ENCODE measurements around the gene PPT2.
"Not testable (repeated sequence)": the region's sequence is repeated elsewhere in the genome, so short reads cannot be mapped to it uniquely, and the experiment has no call there.

DNA sequence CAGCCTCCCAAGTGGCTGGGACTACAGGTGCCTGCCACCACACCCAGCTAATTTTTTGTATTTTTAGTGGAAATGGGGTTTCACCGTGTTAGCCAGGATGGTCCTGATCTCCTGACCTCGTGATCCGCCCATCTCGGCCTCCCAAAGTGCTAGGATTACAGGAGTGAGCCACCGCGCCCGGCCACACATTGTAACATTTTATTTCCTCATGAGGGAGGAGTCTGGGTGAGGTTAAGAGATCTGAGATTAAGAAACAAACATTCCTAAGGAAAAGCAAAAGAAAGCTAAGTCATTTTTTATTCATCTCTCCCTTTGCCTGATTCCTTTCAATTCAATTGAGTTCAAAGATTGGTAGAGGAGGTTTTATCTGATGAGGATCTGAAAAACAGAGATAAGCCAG is 9.7 kb upstream of the PPT2 start:
- TF ChIP-seq, protein P1, sequence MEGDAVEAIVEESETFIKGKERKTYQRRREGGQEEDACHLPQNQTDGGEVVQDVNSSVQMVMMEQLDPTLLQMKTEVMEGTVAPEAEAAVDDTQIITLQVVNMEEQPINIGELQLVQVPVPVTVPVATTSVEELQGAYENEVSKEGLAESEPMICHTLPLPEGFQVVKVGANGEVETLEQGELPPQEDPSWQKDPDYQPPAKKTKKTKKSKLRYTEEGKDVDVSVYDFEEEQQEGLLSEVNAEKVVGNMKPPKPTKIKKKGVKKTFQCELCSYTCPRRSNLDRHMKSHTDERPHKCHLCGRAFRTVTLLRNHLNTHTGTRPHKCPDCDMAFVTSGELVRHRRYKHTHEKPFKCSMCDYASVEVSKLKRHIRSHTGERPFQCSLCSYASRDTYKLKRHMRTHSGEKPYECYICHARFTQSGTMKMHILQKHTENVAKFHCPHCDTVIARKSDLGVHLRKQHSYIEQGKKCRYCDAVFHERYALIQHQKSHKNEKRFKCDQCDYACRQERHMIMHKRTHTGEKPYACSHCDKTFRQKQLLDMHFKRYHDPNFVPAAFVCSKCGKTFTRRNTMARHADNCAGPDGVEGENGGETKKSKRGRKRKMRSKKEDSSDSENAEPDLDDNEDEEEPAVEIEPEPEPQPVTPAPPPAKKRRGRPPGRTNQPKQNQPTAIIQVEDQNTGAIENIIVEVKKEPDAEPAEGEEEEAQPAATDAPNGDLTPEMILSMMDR (IDR thresholded peaks at IDR 0.05): not testable (repeated sequence)
- not testable (repeated sequence) for TF ChIP-seq TP53 (CRISPR knock-in tag; IDR thresholded peaks at IDR 0.05); ZNF121 (CRISPR knock-in tag; IDR thresholded peaks at IDR 0.05); NFYB (CRISPR knock-in tag; conservative IDR thresholded peaks at IDR 0.05; ENCODE audit: low read depth); CBFB (CRISPR knock-in tag; IDR thresholded peaks at IDR 0.05; ENCODE audit: low read depth); NR3C1 (CRISPR knock-in tag; conservative IDR thresholded peaks at IDR 0.05; ENCODE audit: low read depth); ZNF423 (CRISPR knock-in tag; IDR thresholded peaks at IDR 0.05); ELF4 (CRISPR knock-in tag; IDR thresholded peaks at IDR 0.05; ENCODE audit: low read depth); NR2C2 (CRISPR knock-in tag; IDR thresholded peaks at IDR 0.05); GABPB1 (CRISPR knock-in tag; IDR thresholded peaks at IDR 0.05)
- TF ChIP-seq, protein P2, sequence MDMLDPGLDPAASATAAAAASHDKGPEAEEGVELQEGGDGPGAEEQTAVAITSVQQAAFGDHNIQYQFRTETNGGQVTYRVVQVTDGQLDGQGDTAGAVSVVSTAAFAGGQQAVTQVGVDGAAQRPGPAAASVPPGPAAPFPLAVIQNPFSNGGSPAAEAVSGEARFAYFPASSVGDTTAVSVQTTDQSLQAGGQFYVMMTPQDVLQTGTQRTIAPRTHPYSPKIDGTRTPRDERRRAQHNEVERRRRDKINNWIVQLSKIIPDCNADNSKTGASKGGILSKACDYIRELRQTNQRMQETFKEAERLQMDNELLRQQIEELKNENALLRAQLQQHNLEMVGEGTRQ (CRISPR knock-in tag; IDR thresholded peaks at IDR 0.05): not testable (repeated sequence)
- TF ChIP-seq, protein P3, sequence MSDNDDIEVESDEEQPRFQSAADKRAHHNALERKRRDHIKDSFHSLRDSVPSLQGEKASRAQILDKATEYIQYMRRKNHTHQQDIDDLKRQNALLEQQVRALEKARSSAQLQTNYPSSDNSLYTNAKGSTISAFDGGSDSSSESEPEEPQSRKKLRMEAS (CRISPR knock-in tag; IDR thresholded peaks at IDR 0.05): not testable (repeated sequence)
- TF ChIP-seq, protein P4, sequence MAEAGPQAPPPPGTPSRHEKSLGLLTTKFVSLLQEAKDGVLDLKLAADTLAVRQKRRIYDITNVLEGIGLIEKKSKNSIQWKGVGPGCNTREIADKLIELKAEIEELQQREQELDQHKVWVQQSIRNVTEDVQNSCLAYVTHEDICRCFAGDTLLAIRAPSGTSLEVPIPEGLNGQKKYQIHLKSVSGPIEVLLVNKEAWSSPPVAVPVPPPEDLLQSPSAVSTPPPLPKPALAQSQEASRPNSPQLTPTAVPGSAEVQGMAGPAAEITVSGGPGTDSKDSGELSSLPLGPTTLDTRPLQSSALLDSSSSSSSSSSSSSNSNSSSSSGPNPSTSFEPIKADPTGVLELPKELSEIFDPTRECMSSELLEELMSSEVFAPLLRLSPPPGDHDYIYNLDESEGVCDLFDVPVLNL (CRISPR knock-in tag; IDR thresholded peaks at IDR 0.05; ENCODE audit: borderline replicate concordance, low read depth): not testable (repeated sequence)

All from WTC11 (cell line).